Measurements from ENCODE around the gene APOBEC3H.

APOBEC3H gene

DNA sequence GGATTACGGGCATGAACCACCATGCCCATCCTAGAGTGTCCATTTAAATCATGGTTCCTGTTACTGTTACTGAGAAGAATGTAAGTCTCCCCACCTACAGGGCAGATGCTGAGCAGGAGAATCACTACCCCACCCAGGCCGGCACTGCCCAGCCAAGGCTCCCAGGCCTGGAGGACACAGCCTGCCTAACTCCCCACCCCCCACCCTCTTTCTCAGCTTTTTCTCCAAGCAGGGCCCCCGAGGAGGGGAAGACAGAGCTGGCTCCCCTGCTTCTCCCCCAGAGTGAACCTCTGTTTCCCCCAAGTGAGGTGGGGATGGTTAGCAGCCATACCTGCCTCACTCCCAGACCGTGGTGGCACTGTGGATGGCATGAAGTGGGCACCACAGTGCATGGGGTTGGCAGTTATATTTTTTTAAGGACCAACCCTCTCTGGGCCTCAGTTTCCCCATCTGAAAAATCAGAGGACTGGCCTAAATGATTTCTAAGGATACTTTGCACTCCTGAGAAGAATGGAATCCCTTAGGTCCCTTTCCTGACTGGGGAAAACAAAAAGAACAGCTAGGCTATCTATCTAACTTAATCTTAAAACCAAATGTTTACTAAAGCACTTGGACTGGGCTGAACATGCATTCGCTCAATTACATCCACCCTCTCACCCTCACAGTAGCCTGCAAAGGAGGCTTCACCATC, 50.4 kb downstream of the APOBEC3H start:
- no peak for TF ChIP-seq CTCF (IDR thresholded peaks at IDR 0.05; ENCODE audit: low read depth, low read length)
- no peak for DNase-seq (ENCODE audit: extremely low read depth, low read depth)

- DNase-seq (ENCODE audit: extremely low read depth, low read depth), result no peak
- TF ChIP-seq CTCF (IDR thresholded peaks at IDR 0.05; ENCODE audit: low read depth, low read length), result no peak
Measured at GRCh38 chr22:39148026-39148726, 51.1 kb downstream of the APOBEC3H start.

DNA sequence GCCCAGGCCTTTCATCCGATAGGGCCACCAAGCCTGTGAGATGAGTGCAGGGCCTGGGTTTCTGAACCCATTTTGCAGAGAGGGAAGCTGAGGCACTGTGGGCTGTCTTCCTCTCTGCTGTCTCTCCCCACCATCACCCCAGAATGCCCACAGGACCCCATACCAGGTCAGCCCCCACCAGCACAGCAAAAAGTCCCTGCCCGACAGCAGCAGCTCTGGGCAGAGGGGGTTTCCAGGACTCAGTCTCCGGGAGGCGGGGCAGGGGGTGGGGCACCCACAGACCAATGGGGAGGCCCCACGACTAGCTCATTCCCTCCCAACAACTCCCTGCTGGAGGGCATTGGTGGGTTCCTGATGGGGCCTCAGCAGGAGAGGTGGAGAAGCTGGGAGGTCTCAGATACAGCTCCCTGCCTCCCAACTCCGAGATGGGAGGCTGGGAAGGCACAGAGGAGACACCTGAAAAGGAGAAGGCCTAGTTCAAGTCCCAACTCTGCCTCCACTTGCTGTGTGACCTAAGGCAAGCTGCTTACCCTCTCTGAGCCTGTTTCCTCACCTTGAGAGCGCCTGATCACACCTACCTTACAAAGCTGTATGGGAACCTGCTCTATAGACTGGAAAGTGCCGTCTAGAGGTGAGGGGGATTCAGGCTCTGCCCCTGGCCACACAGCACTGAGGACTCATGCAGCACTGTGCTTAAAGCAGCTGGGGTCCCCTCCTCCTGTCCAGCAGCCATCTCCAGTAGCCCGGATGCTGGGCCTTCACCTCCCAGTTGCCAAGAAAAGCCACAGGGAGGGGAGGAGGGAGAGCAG, 51.9 kb downstream of the APOBEC3H start:
- no peak for DNase-seq (ENCODE audit: extremely low read depth, low read depth)
- TF ChIP-seq CTCF (IDR thresholded peaks at IDR 0.05; ENCODE audit: low read depth, low read length), result no peak

- DNase-seq (ENCODE audit: extremely low read depth, low read depth), result no peak
- TF ChIP-seq CTCF (IDR thresholded peaks at IDR 0.05; ENCODE audit: low read depth, low read length), result no peak
Measured at GRCh38 chr22:39149915-39150847, 53.1 kb downstream of the APOBEC3H start.

DNA sequence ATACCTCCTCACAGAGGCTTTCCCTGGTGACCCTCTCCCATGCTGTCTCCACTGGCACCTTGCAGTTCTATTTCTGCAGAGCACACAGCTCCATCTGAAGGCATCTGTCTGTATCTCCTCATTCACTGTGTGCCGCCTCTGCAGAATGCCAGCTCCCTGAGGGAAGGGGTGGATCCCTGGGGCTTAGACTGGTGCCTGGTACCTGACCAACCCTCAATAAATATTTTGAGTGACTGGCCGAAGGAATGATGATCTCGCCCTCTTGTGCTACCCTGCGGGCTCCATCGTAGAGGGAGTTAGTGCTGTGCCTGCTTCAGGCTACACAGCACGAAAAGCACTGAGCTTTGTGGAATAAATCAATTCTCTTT, 53.8 kb downstream of the APOBEC3H start:
- DNase-seq (ENCODE audit: extremely low read depth, low read depth), result no peak
- no peak for TF ChIP-seq CTCF (IDR thresholded peaks at IDR 0.05; ENCODE audit: low read depth, low read length)

DNA sequence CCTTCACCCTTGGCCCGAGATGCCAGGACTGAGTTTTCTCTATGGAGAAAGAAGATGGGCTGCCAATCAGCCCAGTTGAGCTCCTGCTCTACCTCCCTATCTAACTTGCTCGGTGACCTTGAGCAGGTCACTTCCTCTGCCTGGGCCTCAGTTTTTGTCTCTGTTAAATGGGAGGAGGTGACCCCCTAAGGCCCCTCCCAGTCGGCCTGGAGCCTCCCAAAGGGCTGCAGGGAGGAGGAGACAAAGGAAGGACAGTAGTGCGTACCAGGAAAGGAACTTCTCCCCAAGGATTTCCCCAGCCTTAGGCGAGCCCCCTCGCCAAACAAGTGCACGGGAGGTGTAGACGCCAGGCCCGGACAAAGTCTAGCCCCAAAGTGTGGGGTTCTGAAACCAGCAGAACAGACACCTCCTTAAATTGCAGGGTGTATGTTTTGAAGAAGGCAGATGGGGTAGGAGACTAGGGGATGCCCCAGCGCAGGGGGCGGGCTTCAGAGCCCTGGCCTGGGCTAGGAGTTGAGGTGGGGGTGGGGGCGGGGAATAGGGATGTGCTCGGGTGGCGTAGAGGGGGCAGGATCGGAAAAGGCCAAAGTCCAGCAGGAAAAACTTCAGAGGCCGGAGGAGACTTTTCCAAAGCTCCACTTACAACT, 54.4 kb downstream of the APOBEC3H start:
- no peak for DNase-seq (ENCODE audit: extremely low read depth, low read depth)
- no peak for TF ChIP-seq CTCF (IDR thresholded peaks at IDR 0.05; ENCODE audit: low read depth, low read length)
